GM21825 (cell line): ENCODE measurements around the gene AIG1.

ENCODE experiments used
- ATAC-seq: cut with Tn5 transposase; IDR thresholded peaks from one replicate; pipeline ENCODE4 v1.9.1; 2021; ENCODE audit warnings: mild to moderate bottlenecking, moderate library complexity; ENCODE audit not compliant: unreplicated experiment

AIG1 gene

GRCh38 chr6:143356101-143356880, 295.6 kb downstream of the AIG1 start:
- ATAC-seq = no peak

- ATAC-seq = no peak
Measured at GRCh38 chr6:143357152-143357551, 296.5 kb downstream of the AIG1 start.

- no peak for ATAC-seq
Measured at GRCh38 chr6:143357561-143358255, 297.0 kb downstream of the AIG1 start.

GRCh38 chr6:143361536-143362191, 301.0 kb downstream of the AIG1 start:
- no peak for ATAC-seq

- ATAC-seq = no peak
Measured at GRCh38 chr6:143362192-143362558, 301.5 kb downstream of the AIG1 start.

GRCh38 chr6:143363299-143363698, 302.6 kb downstream of the AIG1 start:
- ATAC-seq = no peak

GRCh38 chr6:143368426-143368825, 307.7 kb downstream of the AIG1 start:
- ATAC-seq = peak; percentile 99

GRCh38 chr6:143369971-143370370, 309.3 kb downstream of the AIG1 start:
- ATAC-seq = no peak

- ATAC-seq = no peak
Measured at GRCh38 chr6:143370812-143371370, 310.2 kb downstream of the AIG1 start.

GRCh38 chr6:143372199-143372882, 311.7 kb downstream of the AIG1 start:
- ATAC-seq = no peak

GRCh38 chr6:143374014-143374413, 313.3 kb downstream of the AIG1 start:
- ATAC-seq = no peak

- ATAC-seq = no peak
Measured at GRCh38 chr6:143375022-143375585, 314.4 kb downstream of the AIG1 start.

- no peak for ATAC-seq
Measured at GRCh38 chr6:143376375-143376774, 315.7 kb downstream of the AIG1 start.

- ATAC-seq = no peak
Measured at GRCh38 chr6:143376861-143377260, 316.2 kb downstream of the AIG1 start.

GRCh38 chr6:143385636-143386035, 324.9 kb downstream of the AIG1 start:
- no peak for ATAC-seq

- no peak for ATAC-seq
Measured at GRCh38 chr6:143390278-143390677, 329.6 kb downstream of the AIG1 start.
